ENCODE data around the gene NR2F1-AS1. TPM values are rescaled to one million over a fixed set of nuclear protein-coding genes. Genes with fewer than 3 reads are reported as not detected.

NR2F1-AS1 gene
- total and polyA plus RNA-seq, 2 experiments from 2014 or later: 0.59 to 4.5 TPM

GRCh38 chr5:93608855-93609254, 27.8 kb upstream of the NR2F1-AS1 start:
- Histone ChIP-seq H2AFZ (no peak overlapping the region), H3F3A (replicated peaks; ENCODE audit: low read depth) (peaks cover 30% of the 10 kb centered on the region), H3K36me3 (ENCODE audit: insufficient read depth) (no peaks in the 10 kb centered on the region), H4K20me1 (replicated peaks; ENCODE audit: insufficient read depth) (peaks cover 24% of the 10 kb centered on the region), H3K27ac (ENCODE audit: low read depth) (no peak overlapping the region), H3K79me2 (replicated peaks; ENCODE audit: insufficient read depth) (no peaks in the 10 kb centered on the region), H3K4me3 (no peak overlapping the region), H3K4me1 (ENCODE audit: insufficient read depth) (peaks cover 66% of the 10 kb centered on the region), H3K4me2 (peak overlapping the region; percentile 76; the same call in 1 of the 2 replicates), H3K9me2 (ENCODE audit: insufficient read depth) (no peaks in the 10 kb centered on the region), H3K27me3 (ENCODE audit: insufficient read depth) (peaks cover 99% of the 10 kb centered on the region)
- TF ChIP-seq EZH2 (IDR thresholded peaks at IDR 0.05; ENCODE audit: low read depth, unreplicated experiment) (peak; percentile 31), CTCF (conservative IDR thresholded peaks at IDR 0.05; ENCODE audit: low read depth in 2 of 2) (no peak)
- Mint-ChIP-seq H3K36me3 (ENCODE audit: low read depth) (no peaks in the 10 kb centered on the region), H3K4me3 (no peak overlapping the region), H3K27me3 (ENCODE audit: insufficient read depth, low read depth, poor library complexity) (peaks cover 7% of the 10 kb centered on the region), H3K4me1 (peaks cover 50% of the 10 kb centered on the region), H3K27ac (no peak overlapping the region), H3K9me3 (no peaks in the 10 kb centered on the region)
- ATAC-seq: no peak
- DNase-seq (ENCODE audit: low spot score): no peak

GRCh38 chr5:93607367-93608258, 26.6 kb upstream of the NR2F1-AS1 start:
- Mint-ChIP-seq H3K4me1 (peaks cover 54% of the 10 kb centered on the region), H3K27me3 (ENCODE audit: insufficient read depth, low read depth, poor library complexity) (no peaks in the 10 kb centered on the region), H3K36me3 (ENCODE audit: low read depth) (peaks cover 3% of the 10 kb centered on the region; the same call in 2 of the 3 replicates), H3K27ac (no peak overlapping the region), H3K9me3 (peaks cover 4% of the 10 kb centered on the region; the same call in 2 of the 3 replicates), H3K4me3 (peak overlapping the region; percentile 56)
- H3K27ac ChIP-seq (ENCODE audit: low read depth): no peak overlapping the region
- H3K4me3 ChIP-seq: peak overlapping the region; percentile 41; the same call in 1 of the 2 replicates
- H3K79me2 ChIP-seq (replicated peaks; ENCODE audit: insufficient read depth): no peaks in the 10 kb centered on the region
- no peaks in the 10 kb centered on the region for H3K36me3 ChIP-seq (ENCODE audit: insufficient read depth)
- no peak overlapping the region for H2AFZ ChIP-seq
- no peaks in the 10 kb centered on the region for H3K9me2 ChIP-seq (ENCODE audit: insufficient read depth)
- H3F3A ChIP-seq (replicated peaks; ENCODE audit: low read depth): peaks cover 39% of the 10 kb centered on the region
- H3K27me3 ChIP-seq (ENCODE audit: insufficient read depth): peaks cover 99% of the 10 kb centered on the region
- DNase-seq (ENCODE audit: low spot score) (peak; percentile 94), ATAC-seq (peak; percentile 75)
- peak overlapping the region; percentile 76 for H3K4me2 ChIP-seq
- H3K4me1 ChIP-seq (ENCODE audit: insufficient read depth): peaks cover 68% of the 10 kb centered on the region
- H4K20me1 ChIP-seq (replicated peaks; ENCODE audit: insufficient read depth): peaks cover 12% of the 10 kb centered on the region
- TF ChIP-seq NANOG (IDR thresholded peaks at IDR 0.05; ENCODE audit: borderline replicate concordance): no peak
- TF ChIP-seq ZNF331 (CRISPR knock-in tag; IDR thresholded peaks at IDR 0.05; ENCODE audit: low read depth): no peak
- no peak for TF ChIP-seq ZNF114 (CRISPR knock-in tag; IDR thresholded peaks at IDR 0.05)
- no peak for TF ChIP-seq POLR2AphosphoS5 (IDR thresholded peaks at IDR 0.05; ENCODE audit: low read depth)
- TF ChIP-seq JUNB (IDR thresholded peaks at IDR 0.05; ENCODE audit: unreplicated experiment): no peak
- TF ChIP-seq ETS1 (IDR thresholded peaks at IDR 0.05): peak; percentile 19; the same call in 1 of the 2 replicates
- TF ChIP-seq CTCF (conservative IDR thresholded peaks at IDR 0.05; ENCODE audit: low read depth in 2 of 2): peak; percentile 72 to 81
- TF ChIP-seq REST (IDR thresholded peaks at IDR 0.05; ENCODE audit: unreplicated experiment): no peak
- TF ChIP-seq STAT1 (IDR thresholded peaks at IDR 0.05; ENCODE audit: unreplicated experiment): no peak
- TF ChIP-seq EZH2 (IDR thresholded peaks at IDR 0.05; ENCODE audit: low read depth, unreplicated experiment): peak; percentile 40
